Measurements from ENCODE around the gene SPNS1. TPM values are rescaled to one million over a fixed set of nuclear protein-coding genes. Genes with fewer than 3 reads are reported as not detected.
A peak's percentile ranks its signal among the peaks of the same experiment; 100 is the strongest.
"Not testable (repeated sequence)": the region's sequence is repeated elsewhere in the genome, so short reads cannot be mapped to it uniquely, and the experiment has no call there.

SPNS1 gene, protein sequence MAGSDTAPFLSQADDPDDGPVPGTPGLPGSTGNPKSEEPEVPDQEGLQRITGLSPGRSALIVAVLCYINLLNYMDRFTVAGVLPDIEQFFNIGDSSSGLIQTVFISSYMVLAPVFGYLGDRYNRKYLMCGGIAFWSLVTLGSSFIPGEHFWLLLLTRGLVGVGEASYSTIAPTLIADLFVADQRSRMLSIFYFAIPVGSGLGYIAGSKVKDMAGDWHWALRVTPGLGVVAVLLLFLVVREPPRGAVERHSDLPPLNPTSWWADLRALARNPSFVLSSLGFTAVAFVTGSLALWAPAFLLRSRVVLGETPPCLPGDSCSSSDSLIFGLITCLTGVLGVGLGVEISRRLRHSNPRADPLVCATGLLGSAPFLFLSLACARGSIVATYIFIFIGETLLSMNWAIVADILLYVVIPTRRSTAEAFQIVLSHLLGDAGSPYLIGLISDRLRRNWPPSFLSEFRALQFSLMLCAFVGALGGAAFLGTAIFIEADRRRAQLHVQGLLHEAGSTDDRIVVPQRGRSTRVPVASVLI
- total RNA-seq: 10 to 100 TPM; 51.7 to 56.9 TPM
- 32.0 TPM for polyA plus RNA-seq (ENCODE audit: insufficient read depth, low read depth, low replicate concordance)
- long read RNA-seq, donor 1, transcript SPNS1-201 (12 exons, 2,208 nt): major isoform, 8 of 30 reads
- long read RNA-seq, donor 1, partial matches to known transcripts: 19 of 30 reads
- long read RNA-seq, donor 1, other reads (novel, unspliced or antisense): 0 of 30 reads
- long read RNA-seq, donor 2, transcript SPNS1-201 (12 exons, 2,208 nt): major isoform, 11 of 14 reads
- long read RNA-seq, donor 2, partial matches to known transcripts: 0 of 14 reads
- long read RNA-seq, donor 2, other reads (novel, unspliced or antisense): 0 of 14 reads

DNA sequence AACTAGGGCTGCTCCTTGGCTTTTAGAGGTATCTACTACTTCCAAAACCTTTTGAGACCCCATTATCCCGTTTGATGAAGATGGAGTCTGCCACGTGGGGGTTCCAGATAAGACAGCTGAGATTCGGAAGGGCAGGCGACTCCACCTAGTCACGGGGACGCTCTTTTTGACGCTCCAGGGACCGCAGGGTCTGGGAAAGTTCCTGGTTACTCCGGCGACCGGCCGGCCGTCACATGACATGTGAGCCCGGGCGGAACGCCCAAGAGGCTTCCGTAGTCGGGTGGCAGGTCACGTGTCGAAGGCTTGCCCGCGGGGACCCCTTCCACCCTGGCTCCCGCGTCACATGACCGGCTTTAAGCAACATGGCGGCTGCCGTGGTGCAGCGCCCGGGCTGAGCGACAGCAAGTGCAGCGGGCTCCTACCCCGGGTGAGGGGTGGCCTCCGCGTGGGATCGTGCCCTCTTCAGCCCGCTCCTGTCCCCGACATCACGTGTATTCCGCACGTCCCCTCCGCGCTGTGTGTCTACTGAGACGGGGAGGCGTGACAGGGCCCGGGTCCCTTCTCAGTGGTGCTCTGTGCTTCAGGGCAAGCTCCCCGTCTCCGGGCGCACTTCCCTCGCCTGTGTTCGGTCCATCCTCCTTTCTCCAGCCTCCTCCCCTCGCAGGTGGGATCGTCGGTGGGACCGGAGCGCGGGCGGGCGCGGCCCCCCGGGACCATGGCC lies at the start of gene SPNS1:
SPNS1 (plus strand) TSS at position 342 of the 721 bp plus-strand sequence; CDS start at position 716, 374 bp downstream.
- Histone ChIP-seq H3K4me1 (peaks cover 14% of the 10 kb centered on the region), H3K9me3 (no peaks in the 10 kb centered on the region), H3K27ac (peak within 1 kb of the TSS; percentile 42 to 73), H3K36me3 (ENCODE audit: low read depth, missing control alignments) (no peaks in the 10 kb centered on the region), H3K27me3 (no peaks in the 10 kb centered on the region), H3K4me3 (peak within 1 kb of the TSS; percentile 82 to 84)
- 0% methylated on average over 2 to 58 of the region's 60 CpGs for WGBS, 2 donors
- intact Hi-C loops (cut with DNase I; ENCODE audit: low total_unique reads): no loop called here
- no peak for TF ChIP-seq POLR2A (IDR thresholded peaks at IDR 0.05)
- TF ChIP-seq, protein P1, sequence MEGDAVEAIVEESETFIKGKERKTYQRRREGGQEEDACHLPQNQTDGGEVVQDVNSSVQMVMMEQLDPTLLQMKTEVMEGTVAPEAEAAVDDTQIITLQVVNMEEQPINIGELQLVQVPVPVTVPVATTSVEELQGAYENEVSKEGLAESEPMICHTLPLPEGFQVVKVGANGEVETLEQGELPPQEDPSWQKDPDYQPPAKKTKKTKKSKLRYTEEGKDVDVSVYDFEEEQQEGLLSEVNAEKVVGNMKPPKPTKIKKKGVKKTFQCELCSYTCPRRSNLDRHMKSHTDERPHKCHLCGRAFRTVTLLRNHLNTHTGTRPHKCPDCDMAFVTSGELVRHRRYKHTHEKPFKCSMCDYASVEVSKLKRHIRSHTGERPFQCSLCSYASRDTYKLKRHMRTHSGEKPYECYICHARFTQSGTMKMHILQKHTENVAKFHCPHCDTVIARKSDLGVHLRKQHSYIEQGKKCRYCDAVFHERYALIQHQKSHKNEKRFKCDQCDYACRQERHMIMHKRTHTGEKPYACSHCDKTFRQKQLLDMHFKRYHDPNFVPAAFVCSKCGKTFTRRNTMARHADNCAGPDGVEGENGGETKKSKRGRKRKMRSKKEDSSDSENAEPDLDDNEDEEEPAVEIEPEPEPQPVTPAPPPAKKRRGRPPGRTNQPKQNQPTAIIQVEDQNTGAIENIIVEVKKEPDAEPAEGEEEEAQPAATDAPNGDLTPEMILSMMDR (IDR thresholded peaks at IDR 0.05): no peak
- DNase-seq: peak; percentile 98

DNA sequence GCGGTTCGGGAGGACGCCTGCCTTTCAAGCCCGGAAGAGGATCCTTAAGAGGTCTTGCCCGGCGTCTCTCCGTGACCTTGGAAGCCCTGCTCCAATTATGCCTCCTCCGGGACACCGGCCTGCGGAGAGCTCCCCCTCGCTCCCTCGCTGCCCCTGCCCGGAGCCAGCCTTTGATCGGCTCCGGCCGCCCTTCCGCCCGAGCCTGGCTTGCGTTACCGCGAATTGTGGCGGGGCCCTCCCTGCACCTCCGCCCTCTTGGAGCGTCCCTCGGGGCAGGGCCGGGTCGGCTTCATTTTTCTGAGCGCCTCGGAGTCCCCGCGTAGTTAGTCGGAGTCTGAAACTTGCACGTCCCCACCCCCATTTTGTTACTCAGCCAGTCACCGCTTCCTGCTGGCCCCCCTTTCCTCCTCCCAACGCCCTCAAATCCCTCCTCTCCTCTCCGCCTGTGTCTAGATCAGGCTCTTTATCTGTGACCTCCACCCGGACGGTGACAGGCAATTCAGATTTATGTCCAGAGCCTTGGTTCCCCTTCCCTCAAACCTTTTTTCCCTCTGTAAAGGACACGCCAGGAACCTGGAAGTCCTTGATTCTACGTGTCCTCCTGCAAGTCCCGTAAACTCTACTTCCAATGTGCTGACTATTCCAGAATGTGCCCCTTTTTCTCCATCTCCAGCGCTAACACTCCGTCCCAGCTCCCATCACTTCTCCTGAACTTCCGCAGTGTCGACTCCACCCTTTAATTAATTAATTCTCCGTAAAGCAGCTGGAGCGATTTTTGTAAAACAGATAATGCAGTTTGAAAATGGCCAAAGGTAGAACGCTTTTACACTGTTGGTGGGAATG lies 49.0 kb upstream of the SPNS1 start:
- Histone ChIP-seq H3K36me3 (ENCODE audit: low read depth, missing control alignments) (no peaks in the 10 kb centered on the region), H3K27ac (peak overlapping the region; percentile 66 to 97), H3K4me1 (peaks cover 13% of the 10 kb centered on the region), H3K27me3 (no peaks in the 10 kb centered on the region), H3K9me3 (no peaks in the 10 kb centered on the region), H3K4me3 (peak overlapping the region; percentile 70 to 90)
- intact Hi-C loops (cut with DNase I; ENCODE audit: low total_unique reads): no loop called here
- TF ChIP-seq POLR2A (IDR thresholded peaks at IDR 0.05): no peak
- TF ChIP-seq, protein P1 (IDR thresholded peaks at IDR 0.05): no peak
- DNase-seq: peak; percentile 80
- WGBS, 2 donors: 0 to 1% methylated on average over 39 to 48 of the region's 48 CpGs

DNA sequence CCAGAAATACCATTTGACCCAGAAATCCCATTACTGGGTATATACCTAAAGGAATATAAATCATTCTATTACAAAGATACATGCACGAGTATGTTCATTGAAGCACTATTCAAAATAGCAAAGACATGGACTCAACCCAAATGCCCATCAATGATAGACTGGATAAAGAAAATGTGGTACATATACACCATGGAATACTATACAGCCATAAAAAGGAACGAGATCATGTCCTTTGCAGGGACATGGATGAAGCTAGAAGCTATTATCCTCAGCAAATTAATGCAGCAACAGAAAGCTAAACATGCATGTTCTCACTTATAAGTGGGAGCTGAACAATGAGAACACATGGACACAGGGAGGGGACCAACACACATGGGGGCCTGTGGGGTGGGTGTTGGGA lies 48.3 kb upstream of the SPNS1 start:
- peak overlapping the region in 1 of 2 donors; percentile 70 for H3K4me3 ChIP-seq
- WGBS, 2 donors: 51 to 58% methylated on average over 2 of the region's 2 CpGs

DNA sequence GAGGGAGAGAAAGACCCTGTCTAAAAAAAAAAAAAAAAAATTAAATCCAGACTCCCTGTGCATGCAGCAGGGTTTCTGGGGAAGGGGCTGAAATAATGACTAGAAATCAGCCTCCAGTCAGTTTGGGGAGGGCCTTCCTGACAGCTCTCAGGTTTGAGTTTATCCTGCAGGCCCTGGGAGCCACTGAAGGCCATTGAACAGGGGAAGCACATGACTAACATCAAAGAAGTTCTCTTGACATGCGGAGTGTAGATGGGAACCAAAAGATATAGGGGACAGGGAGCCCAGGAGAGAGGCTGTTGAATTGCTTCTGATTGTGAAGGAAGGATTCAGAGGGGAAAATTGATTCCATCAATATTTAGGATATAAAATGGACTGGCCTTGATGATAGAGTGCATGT lies 46.8 kb upstream of the SPNS1 start:
- H3K9me3 ChIP-seq: no peaks in the 10 kb centered on the region
- intact Hi-C loops (cut with DNase I; ENCODE audit: low total_unique reads): no loop called here
- DNase-seq: no peak
- WGBS, 2 donors: 90 to 92% methylated on average over 1 of the region's 1 CpG
- no peaks in the 10 kb centered on the region for H3K36me3 ChIP-seq (ENCODE audit: low read depth, missing control alignments)
- no peak overlapping the region for H3K27ac ChIP-seq
- H3K4me3 ChIP-seq: no peak overlapping the region
- H3K27me3 ChIP-seq: no peaks in the 10 kb centered on the region
- peaks cover 13% of the 10 kb centered on the region for H3K4me1 ChIP-seq
- no peak for TF ChIP-seq POLR2A (IDR thresholded peaks at IDR 0.05)
- TF ChIP-seq, protein P1 (IDR thresholded peaks at IDR 0.05): no peak

More for the DNA sequence above, 48.3 kb upstream of the SPNS1 start:
- Histone ChIP-seq H3K27ac (peak overlapping the region; percentile 66 to 97), H3K4me1 (peaks cover 13% of the 10 kb centered on the region)
- H3K9me3 ChIP-seq; H3K36me3 ChIP-seq (ENCODE audit: low read depth, missing control alignments); intact Hi-C loops (cut with DNase I; ENCODE audit: low total_unique reads); DNase-seq; H3K27me3 ChIP-seq: not testable (repeated sequence)

All from testis (tissue), 5 donors.